GM18951 (cell line): ENCODE results near the gene EYS.
"Not testable (repeated sequence)": the region's sequence is repeated elsewhere in the genome, so short reads cannot be mapped to it uniquely, and the experiment has no call there.

Experiments used
- POLR2A ChIP-seq: IDR thresholded peaks from 4 replicates; pipeline ENCODE4 v1.6.1; 2011; ENCODE audit warnings: mild to moderate bottlenecking; ENCODE audit not compliant: insufficient read length, insufficient read depth; ENCODE audit errors: extremely low read depth
- in situ Hi-C: fragments of 300-500 bp; cut with MboI; formaldehyde crosslinking; loops from one replicate; pipeline ENCODE4 v1.12.0; 2022; ENCODE audit warnings: low sequenced_read_pairs, mixed read lengths, inconsistent platforms; ENCODE audit not compliant: unreplicated experiment

Gene EYS

DNA sequence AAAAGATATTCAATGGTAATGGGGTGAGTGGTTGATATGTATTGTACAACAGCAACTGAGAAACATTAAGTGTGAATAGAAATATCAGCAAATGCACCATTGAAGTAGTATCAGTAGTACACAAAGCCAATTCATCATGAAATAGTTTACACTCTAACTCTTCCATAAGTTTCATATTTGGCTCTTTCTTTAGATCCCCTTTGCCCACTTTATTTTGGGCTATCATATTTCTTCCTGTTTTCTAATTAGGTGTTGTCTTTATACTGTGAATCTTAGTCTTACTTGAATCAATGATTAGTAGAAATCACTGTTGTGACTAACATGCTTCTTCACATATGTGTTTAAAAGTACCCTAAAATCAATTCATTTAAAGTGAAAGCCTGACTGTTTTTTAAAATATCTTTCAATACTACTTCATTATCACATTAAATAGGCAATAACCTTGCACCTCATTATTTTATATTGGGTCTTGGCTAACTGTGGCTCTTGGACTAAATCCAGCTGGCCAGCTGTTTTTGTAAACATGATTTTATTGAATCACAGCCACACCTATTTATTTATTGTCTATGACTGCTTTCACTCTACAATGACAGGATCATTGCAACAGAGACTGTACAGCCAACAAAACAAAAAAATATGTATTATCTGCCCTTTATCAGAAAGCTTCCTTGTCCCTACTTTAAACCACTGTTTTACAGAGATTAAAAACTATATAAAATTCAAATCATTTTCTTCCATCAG lies 38.9 kb downstream of the EYS start:
- in situ Hi-C loops, result no loop called here
- TF ChIP-seq POLR2A, result no peak

DNA sequence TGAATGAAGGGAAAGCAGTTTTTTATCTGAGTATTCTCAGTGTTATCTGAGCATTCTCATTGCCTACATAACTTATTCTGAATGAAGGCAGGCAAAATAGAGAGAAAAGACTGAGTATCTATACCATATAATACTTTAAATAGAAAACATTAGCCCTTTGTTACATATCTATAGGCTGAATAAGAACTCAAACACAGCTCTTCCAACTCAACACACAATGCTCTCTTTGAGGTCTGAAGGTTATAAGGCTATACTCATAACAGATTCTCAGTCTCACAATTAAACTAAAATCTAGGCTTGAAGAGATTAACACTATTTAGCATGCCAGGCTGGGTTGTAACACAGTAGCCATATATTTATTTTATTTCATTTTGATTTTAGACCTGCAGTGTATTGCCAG lies 56.9 kb downstream of the EYS start:
- in situ Hi-C loops, result no loop called here
- no peak for TF ChIP-seq POLR2A

- TF ChIP-seq POLR2A, result no peak
- in situ Hi-C loops, result no loop called here
Measured at GRCh38 chr6:65649392-65649791, 57.6 kb downstream of the EYS start.

- in situ Hi-C loops, result no loop called here
- no peak for TF ChIP-seq POLR2A
Measured at GRCh38 chr6:65646544-65646943, 60.5 kb downstream of the EYS start.

GRCh38 chr6:65642776-65643175 lies 64.2 kb downstream of the EYS start:
- TF ChIP-seq POLR2A, result no peak
- in situ Hi-C loops, result no loop called here

DNA sequence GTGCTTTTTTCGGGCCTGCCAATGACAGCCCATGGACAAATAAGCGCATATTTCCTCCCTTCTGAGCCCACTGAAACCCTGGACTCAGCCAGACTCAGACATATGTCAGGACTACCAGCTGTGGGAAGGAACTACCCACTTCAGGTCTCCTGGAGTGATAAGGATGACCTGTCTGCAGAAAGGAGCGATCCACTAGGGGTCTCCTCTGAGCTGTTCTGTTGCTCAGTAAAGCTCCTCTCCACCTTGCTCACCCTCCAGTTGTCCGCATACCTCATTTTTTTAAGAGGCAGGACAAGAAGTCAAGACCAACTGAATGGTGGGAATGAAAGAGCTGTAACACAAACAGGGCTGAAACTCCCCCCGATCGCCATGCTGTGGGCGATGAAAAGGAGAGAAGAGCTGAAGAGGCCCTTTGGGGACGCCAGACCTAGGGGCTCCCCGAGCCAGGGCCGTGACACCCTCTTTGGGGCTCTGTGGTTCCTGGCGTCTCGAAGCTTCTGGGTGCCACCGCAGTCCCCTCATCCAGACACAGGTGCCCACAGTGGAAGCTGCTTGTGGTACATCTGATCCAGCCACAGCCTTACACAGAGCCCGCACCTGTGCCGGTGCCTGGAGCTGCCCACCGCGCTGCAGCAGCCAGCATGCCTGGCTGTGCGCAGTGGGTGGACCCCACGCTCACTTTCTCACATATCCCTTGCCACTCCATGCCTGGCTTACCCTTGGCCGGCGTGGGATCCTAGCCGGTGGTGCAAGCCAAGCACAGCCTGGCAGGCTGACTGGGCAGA lies 68.8 kb downstream of the EYS start:
- in situ Hi-C loops, result no loop called here
- TF ChIP-seq POLR2A, result no peak

DNA sequence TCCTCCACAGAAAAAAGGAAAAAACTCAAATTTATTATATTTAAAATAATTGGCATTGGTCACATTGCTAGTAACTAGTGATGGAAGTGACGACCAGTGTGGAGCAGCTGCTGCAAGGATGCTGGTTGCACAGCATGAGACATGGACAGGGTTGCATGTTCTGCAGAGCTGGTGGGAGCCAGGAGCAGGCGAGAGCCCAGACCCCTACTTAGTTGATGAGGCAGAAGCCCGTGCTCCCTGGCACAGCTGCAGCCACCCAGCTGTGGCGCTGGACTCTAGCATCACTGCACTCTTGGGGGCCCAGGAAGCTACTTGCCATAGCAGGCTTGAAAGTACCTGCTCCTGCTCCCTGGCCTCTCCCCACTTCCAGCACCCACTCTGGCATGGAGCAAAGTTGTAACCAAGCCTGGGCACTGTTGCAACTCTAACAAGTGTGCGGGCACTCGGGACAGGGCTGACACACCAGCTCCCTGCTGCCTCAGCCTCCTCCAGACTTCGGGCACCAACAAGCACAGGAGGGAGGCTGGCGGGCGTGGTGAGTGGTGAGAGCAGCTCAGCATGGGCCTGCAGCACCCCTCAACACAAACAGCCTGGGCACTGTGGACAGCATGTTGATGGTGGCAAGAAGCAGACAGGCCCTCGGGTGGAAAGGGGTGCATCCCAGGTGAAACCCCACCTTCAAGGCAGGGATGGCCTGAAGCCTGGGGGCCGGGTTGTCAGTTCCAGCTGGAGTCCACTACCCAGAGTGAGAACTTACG lies 69.6 kb downstream of the EYS start:
- no peak for TF ChIP-seq POLR2A
- in situ Hi-C loops, result no loop called here

DNA sequence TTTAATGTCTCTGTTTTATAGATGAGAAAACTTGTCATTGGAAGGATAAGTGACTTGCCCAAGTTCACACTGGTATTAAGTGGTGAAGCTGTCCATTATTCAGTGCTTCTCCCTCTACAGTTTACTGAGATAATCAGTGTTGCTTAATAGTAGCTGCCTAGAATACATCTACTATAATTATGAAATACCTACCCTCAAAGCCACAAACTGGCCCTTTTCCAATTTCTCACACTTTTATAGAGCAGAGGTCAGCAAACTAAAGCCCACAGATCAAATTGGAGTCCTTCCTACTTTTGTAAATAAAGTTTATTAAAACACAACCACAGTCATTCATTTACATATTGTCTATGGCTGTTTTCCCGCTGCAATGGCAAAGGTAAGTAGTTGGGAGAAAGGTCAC lies 73.5 kb downstream of the EYS start:
- no peak for TF ChIP-seq POLR2A
- in situ Hi-C loops, result no loop called here

DNA sequence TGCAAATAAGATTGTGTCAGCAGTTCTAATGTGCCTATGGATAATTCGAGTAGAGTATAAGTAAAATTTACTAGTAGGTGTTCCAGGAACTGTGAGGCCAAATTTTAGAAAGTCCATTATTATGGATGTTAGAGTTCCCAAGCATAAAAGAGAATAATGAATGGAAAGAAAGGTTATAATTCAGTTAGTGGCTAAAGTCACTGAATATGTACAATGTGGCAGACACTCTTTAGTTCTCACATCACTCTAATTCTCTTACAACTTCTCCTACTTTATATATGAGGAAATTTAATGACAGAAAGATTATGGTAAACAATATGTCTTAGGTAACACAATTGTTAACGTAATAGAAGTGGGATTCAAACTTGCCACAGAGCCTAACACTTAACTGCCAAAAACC lies 75.3 kb downstream of the EYS start:
- TF ChIP-seq POLR2A, result no peak
- in situ Hi-C loops, result no loop called here

GRCh38 chr6:65627434-65627999 lies 79.5 kb downstream of the EYS start:
- in situ Hi-C loops, result not testable (repeated sequence)

DNA sequence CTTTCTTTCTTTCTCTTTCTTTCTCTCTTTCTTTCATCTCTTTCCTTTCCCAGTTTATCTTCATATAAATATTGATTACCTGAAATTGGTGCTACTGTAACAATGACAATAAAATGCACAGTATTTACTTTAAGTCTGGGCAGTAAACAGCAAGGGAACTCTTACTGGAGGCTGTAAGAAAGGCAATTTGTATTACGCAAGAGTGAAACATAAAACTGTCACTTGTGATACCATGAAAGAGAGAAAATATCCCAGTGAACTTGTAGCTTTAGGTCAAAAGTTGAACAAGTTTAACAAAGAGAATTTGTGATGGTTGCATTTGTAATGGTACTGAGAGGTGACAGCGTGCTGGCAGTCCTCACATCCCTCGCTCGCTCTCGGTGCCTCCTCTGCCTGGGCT lies 80.0 kb downstream of the EYS start:
- in situ Hi-C loops, result no loop called here
- no peak for TF ChIP-seq POLR2A

- in situ Hi-C loops, result no loop called here
- TF ChIP-seq POLR2A, result no peak
Measured at GRCh38 chr6:65623566-65623965, 83.5 kb downstream of the EYS start.

- in situ Hi-C loops, result no loop called here
- TF ChIP-seq POLR2A, result no peak
Measured at GRCh38 chr6:65610746-65611145, 96.3 kb downstream of the EYS start.

GRCh38 chr6:65595540-65595939 lies 111.5 kb downstream of the EYS start:
- in situ Hi-C loops, result no loop called here
- no peak for TF ChIP-seq POLR2A

DNA sequence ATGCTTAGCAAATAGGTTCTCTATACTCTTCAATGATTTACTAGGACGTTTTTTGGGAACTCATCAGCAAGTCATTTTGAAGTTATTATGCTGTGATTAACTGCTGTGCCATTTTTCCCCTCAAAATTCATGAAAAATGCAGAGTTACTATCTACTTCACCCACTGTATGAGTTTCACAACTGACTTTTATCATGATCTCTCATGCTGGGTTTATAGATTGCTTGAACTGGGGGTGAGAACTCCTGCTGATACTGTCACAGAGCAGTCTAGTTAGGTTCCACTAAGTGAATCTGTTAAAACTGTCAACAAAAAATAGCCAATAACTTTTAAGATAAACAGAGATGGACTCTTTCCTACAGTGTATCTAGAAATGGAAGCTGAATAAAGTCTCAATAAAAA lies 136.7 kb downstream of the EYS start:
- in situ Hi-C loops, result no loop called here

More for the DNA sequence above, 136.7 kb downstream of the EYS start:
- no peak for TF ChIP-seq POLR2A
